ENCODE data around the gene USP32.
"Not testable (repeated sequence)": the region's sequence is repeated elsewhere in the genome, so short reads cannot be mapped to it uniquely, and the experiment has no call there.

GRCh38 chr17:60419875-60420274 is 27.9 kb upstream of the USP32 start:
- not testable (repeated sequence) for TF ChIP-seq CTCF, POLR2A, POLR2AphosphoS5 (IDR thresholded peaks at IDR 0.05)
